Muscle of leg (tissue), 11 donors: ENCODE measurements around the gene CRTC3. TPM values are rescaled to one million over a fixed set of nuclear protein-coding genes. Genes with fewer than 3 reads are reported as not detected.

Source experiments
- DNase-seq: peaks from one replicate; pipeline ENCODE4 v3.0.0; 2013
- H3K27ac ChIP-seq: one replicate; pipeline ENCODE4 v1.5.1; 2013; ENCODE audit warnings: mild to moderate bottlenecking, low read length, control low read depth
- H3K27me3 ChIP-seq: one replicate; pipeline ENCODE4 v1.6.1; 2013; ENCODE audit warnings: low read length; ENCODE audit not compliant: control insufficient read depth, insufficient read depth
- H3K36me3 ChIP-seq: one replicate; pipeline ENCODE4 v1.6.1; 2013; ENCODE audit warnings: low read length; ENCODE audit not compliant: control insufficient read depth, insufficient read depth
- H3K4me1 ChIP-seq: one replicate; pipeline ENCODE4 v1.6.1; 2013; ENCODE audit warnings: low read length; ENCODE audit not compliant: control insufficient read depth, insufficient read depth
- H3K4me3 ChIP-seq: one replicate; pipeline ENCODE4 v1.5.1; 2013; ENCODE audit warnings: low read length, control low read depth
- H3K9me3 ChIP-seq: replicated peaks from 2 replicates; pipeline ENCODE4 v1.6.1; 2013; ENCODE audit warnings: low read depth, low read length; ENCODE audit not compliant: control insufficient read depth
- WGBS: methylation state at CpG from one replicate; pipeline ENCODE4 v1.1.5; 2013; ENCODE audit warnings: missing lambda C conversion rate; ENCODE audit not compliant: insufficient coverage; 5-methylcytosine and 5-hydroxymethylcytosine counted together
- polyA plus RNA-seq, 8 donors: library from polyadenylated mRNA; unstranded; fragments of 120-200 nt; gene quantifications; one replicate each; pipeline versions ENCODE4 v1.2.1 to v1.2.3, GENCODE V29; 2013; ENCODE audit warnings: inconsistent platforms in 1 of 8, low replicate concordance in 1 of 8; ENCODE audit not compliant: insufficient read length in 8 of 8, insufficient read depth in 1 of 8
- total RNA-seq: library from RNA; stranded (reverse); fragments of 120-200 nt; gene quantifications from one replicate; pipeline ENCODE4 v1.2.4, GENCODE V29; 2013

The CRTC3 gene
- total and polyA plus RNA-seq, 9 donors: 12.6 to 30.6 (median 25.0) TPM

GRCh38 chr15:90540768-90541167 is 11.0 kb downstream of the CRTC3 start:
- 67% methylated on average over 3 of the region's 3 CpGs for WGBS
- Histone ChIP-seq H3K4me3 (no peak overlapping the region), H3K27me3 (no peaks in the 10 kb centered on the region), H3K27ac (no peak overlapping the region), H3K9me3 (no peaks in the 10 kb centered on the region), H3K4me1 (no peaks in the 10 kb centered on the region), H3K36me3 (peaks cover 16% of the 10 kb centered on the region)
- no peak for DNase-seq

GRCh38 chr15:90545095-90545494 is 15.4 kb downstream of the CRTC3 start:
- H3K36me3 ChIP-seq: peaks cover 15% of the 10 kb centered on the region
- H3K4me3 ChIP-seq: no peak overlapping the region
- H3K27ac ChIP-seq: no peak overlapping the region
- H3K9me3 ChIP-seq: no peaks in the 10 kb centered on the region
- no peaks in the 10 kb centered on the region for H3K27me3 ChIP-seq
- H3K4me1 ChIP-seq: no peaks in the 10 kb centered on the region
- no peak for DNase-seq
- 100% methylated on average over 2 of the region's 7 CpGs for WGBS

GRCh38 chr15:90547540-90547939 is 17.8 kb downstream of the CRTC3 start:
- H3K27me3 ChIP-seq: no peaks in the 10 kb centered on the region
- H3K36me3 ChIP-seq: peaks cover 16% of the 10 kb centered on the region
- no CpG with 5 or more reads among the region's 2 CpGs for whole genome bisulfite sequencing
- no peak overlapping the region for H3K4me3 ChIP-seq
- H3K4me1 ChIP-seq: peaks cover 8% of the 10 kb centered on the region
- H3K27ac ChIP-seq: no peak overlapping the region
- H3K9me3 ChIP-seq: no peaks in the 10 kb centered on the region
- DNase-seq: no peak

- Histone ChIP-seq H3K36me3 (peaks cover 12% of the 10 kb centered on the region), H3K9me3 (no peaks in the 10 kb centered on the region), H3K27ac (no peak overlapping the region), H3K4me1 (peaks cover 27% of the 10 kb centered on the region), H3K27me3 (no peaks in the 10 kb centered on the region), H3K4me3 (no peak overlapping the region)
- WGBS: no CpG with 5 or more reads among the region's 6 CpGs
- DNase-seq: no peak
These were observed 21.2 kb downstream of the CRTC3 start for GRCh38 chr15:90550919-90551318.

- H3K27ac ChIP-seq: peak overlapping the region; percentile 90
- H3K4me3 ChIP-seq: no peak overlapping the region
- peaks cover 3% of the 10 kb centered on the region for H3K27me3 ChIP-seq
- whole genome bisulfite sequencing: 79% methylated on average over 6 of the region's 8 CpGs
- DNase-seq: peak; percentile 41
- peaks cover 31% of the 10 kb centered on the region for H3K4me1 ChIP-seq
- H3K9me3 ChIP-seq: no peaks in the 10 kb centered on the region
- peaks cover 12% of the 10 kb centered on the region for H3K36me3 ChIP-seq
These were observed 22.6 kb downstream of the CRTC3 start for GRCh38 chr15:90552162-90552928.

GRCh38 chr15:90552929-90553211 is 23.1 kb downstream of the CRTC3 start:
- no peaks in the 10 kb centered on the region for H3K9me3 ChIP-seq
- no CpG with 5 or more reads among the region's 1 CpG for WGBS
- H3K4me3 ChIP-seq: no peak overlapping the region
- no peak for DNase-seq
- H3K4me1 ChIP-seq: peaks cover 36% of the 10 kb centered on the region
- peaks cover 7% of the 10 kb centered on the region for H3K36me3 ChIP-seq
- peak overlapping the region; percentile 90 for H3K27ac ChIP-seq
- peaks cover 3% of the 10 kb centered on the region for H3K27me3 ChIP-seq

- WGBS: 0% methylated on average over 1 of the region's 7 CpGs
- Histone ChIP-seq H3K4me3 (no peak overlapping the region), H3K27me3 (peaks cover 3% of the 10 kb centered on the region), H3K4me1 (peaks cover 40% of the 10 kb centered on the region), H3K9me3 (no peaks in the 10 kb centered on the region), H3K36me3 (peaks cover 5% of the 10 kb centered on the region), H3K27ac (peak overlapping the region; percentile 90)
- DNase-seq: peak; percentile 94
These were observed 23.6 kb downstream of the CRTC3 start for GRCh38 chr15:90553248-90553745.

GRCh38 chr15:90557186-90558084 is 27.7 kb downstream of the CRTC3 start:
- Histone ChIP-seq H3K36me3 (no peaks in the 10 kb centered on the region), H3K27ac (peak overlapping the region; percentile 81), H3K4me3 (no peak overlapping the region), H3K27me3 (peaks cover 3% of the 10 kb centered on the region), H3K9me3 (no peaks in the 10 kb centered on the region), H3K4me1 (peaks cover 54% of the 10 kb centered on the region)
- peak; percentile 82 for DNase-seq
- WGBS: 11% methylated on average over 6 of the region's 12 CpGs

- H3K27ac ChIP-seq: peak overlapping the region; percentile 81
- H3K36me3 ChIP-seq: no peaks in the 10 kb centered on the region
- H3K27me3 ChIP-seq: peaks cover 3% of the 10 kb centered on the region
- WGBS: 17% methylated on average over 2 of the region's 4 CpGs
- no peaks in the 10 kb centered on the region for H3K9me3 ChIP-seq
- peaks cover 53% of the 10 kb centered on the region for H3K4me1 ChIP-seq
- no peak for DNase-seq
- no peak overlapping the region for H3K4me3 ChIP-seq
These were observed 28.4 kb downstream of the CRTC3 start for GRCh38 chr15:90558171-90558573.

- peaks cover 3% of the 10 kb centered on the region for H3K27me3 ChIP-seq
- peaks cover 46% of the 10 kb centered on the region for H3K4me1 ChIP-seq
- no peak overlapping the region for H3K4me3 ChIP-seq
- no peaks in the 10 kb centered on the region for H3K36me3 ChIP-seq
- no peak for DNase-seq
- H3K9me3 ChIP-seq: no peaks in the 10 kb centered on the region
- no peak overlapping the region for H3K27ac ChIP-seq
- WGBS: no CpG with 5 or more reads among the region's 1 CpG
These were observed 29.4 kb downstream of the CRTC3 start for GRCh38 chr15:90559119-90559518.
